Activated CD4-positive, alpha-beta memory T cell treated with anti-CD3 and anti-CD28 coated beads, Interleukin-2, amount 10 ng/mL, durations not matched to agents 7 days and 5 days (primary cell): ENCODE data around the gene HOXA3. TPM values are rescaled to one million over a fixed set of nuclear protein-coding genes. Genes with fewer than 3 reads are reported as not detected.
A peak's percentile ranks its signal among the peaks of the same experiment; 100 is the strongest.

Experiments
- CTCF ChIA-PET: fragments of 350-600 bp; sonication (Branson Sonifier 250); formaldehyde crosslinking; loops from one replicate; lab custom pipeline; 2021; ENCODE audit warnings: antibody characterized with exemption, inconsistent platforms; lab: Charles Lee
- POLR2A ChIA-PET: fragments of 350-600 bp; sonication (Branson Sonifier 250); formaldehyde crosslinking; loops from one replicate; lab custom pipeline; 2021; ENCODE audit warnings: antibody characterized with exemption; lab: Charles Lee
- DNase-seq: peaks from one replicate; pipeline ENCODE4 v3.0.0-alpha.2; 2020
- H3K27ac Mint-ChIP-seq: one replicate; pipeline ENCODE4 v1.8.0; 2021; ENCODE audit warnings: mild to moderate bottlenecking, mixed read lengths
- H3K27me3 Mint-ChIP-seq: one replicate; pipeline ENCODE4 v1.8.0; 2021; ENCODE audit warnings: mixed read lengths
- H3K36me3 Mint-ChIP-seq: one replicate; pipeline ENCODE4 v1.8.0; 2021; ENCODE audit warnings: low read depth, mixed read lengths
- H3K4me1 Mint-ChIP-seq: one replicate; pipeline ENCODE4 v1.8.0; 2021; ENCODE audit warnings: mixed read lengths
- H3K4me3 Mint-ChIP-seq: one replicate; pipeline ENCODE4 v1.8.0; 2021; ENCODE audit warnings: mild to moderate bottlenecking, mixed read lengths
- H3K9me3 Mint-ChIP-seq: one replicate; pipeline ENCODE4 v1.8.0; 2021; ENCODE audit warnings: mixed read lengths
- total RNA-seq, 2 experiments: library from RNA; stranded (reverse); gene quantifications; one replicate each; pipeline ENCODE4 v1.2.3, GENCODE V29; 2021

HOXA3 gene
- total RNA-seq, 2 experiments from 2014 or later = not detected

DNA sequence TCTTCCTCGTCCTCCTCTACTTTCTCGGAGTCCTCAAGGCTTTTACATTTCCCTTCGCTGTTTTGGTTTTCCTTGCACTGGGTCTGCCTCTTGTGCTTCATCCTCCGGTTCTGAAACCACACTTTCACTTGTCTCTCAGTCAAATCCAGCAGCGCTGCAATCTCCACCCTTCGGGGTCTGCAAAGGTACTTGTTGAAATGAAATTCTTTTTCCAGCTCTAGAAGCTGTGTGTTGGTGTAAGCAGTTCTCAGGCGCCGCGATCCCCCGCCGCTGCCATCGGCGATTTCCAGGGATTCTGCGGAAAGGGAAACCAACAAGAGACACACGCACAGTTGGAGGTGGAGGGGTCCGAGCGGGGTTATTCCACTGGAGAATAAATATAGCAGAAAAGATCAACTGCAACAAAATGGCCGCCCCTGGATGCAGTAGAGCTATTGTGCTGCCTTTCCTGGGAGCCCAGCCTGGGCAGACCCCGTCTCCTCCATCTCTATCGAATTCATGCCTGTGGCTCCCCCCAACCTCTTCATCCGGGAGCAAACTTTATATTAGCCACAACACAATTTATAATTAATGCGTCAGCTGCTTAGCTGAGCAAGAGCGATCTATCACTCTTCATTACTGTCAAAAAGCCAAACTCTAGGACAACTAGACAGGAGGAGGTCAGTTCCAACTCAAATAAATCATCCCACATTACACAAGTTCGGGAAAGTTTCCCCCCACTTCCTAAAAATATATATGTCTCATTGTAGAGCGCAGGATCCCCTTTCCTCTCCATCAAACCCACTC is 51.0 kb downstream of the HOXA3 start:
- POLR2A ChIA-PET = no interaction called here
- no peak for DNase-seq
- Mint-ChIP-seq H3K4me3 (no peak overlapping the region), H3K9me3 (no peaks in the 10 kb centered on the region), H3K4me1 (peaks cover 15% of the 10 kb centered on the region), H3K27me3 (peaks cover 72% of the 10 kb centered on the region), H3K36me3 (peaks cover 8% of the 10 kb centered on the region), H3K27ac (no peak overlapping the region)
- CTCF ChIA-PET = no interaction called here

GRCh38 chr7:27100694-27101170 is 51.7 kb downstream of the HOXA3 start:
- peaks cover 8% of the 10 kb centered on the region for H3K36me3 Mint-ChIP-seq

DNA sequence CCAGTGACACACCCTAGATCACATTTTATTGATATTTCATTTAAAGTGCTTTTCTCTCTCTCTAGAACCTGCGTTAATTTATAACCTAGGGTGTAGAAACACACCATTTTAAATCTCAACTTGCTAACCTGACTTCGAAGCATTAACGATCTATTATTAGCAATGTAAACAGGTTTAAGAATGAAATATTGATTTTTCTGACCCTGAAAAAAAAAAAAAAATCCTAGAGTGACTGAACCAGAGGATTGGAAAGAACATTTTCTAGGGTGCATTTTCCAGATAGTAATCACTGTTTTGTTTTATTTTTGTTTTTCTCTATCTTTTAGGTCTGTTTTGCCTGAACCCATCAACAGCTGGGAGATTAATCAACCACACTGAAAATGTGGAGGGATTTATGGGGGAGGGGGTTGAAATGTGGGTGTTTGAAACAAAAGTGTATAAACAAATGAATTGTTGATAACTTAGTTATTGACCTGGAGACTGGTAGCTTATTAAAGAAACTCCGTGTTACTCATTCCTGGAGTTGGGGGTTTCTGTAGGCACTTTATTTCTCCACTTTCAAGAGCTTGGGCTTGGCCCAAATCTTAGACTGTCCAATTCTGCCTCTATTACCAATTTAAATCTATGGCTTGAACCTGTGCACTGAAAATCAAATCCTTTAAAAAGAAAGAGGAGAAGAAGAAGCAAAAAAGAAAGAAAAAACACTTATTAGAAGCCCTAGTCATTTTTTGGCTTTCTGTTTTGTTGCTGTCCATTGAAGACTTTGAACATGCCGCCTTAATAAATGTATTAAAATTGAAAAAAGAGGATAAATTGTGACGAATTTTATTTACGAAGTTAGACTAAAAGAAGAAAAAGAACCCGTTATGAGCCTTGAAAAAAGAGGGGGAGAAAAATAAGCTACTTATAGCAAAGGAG is 52.7 kb downstream of the HOXA3 start:
- ChIA-PET CTCF (interaction anchor here (0.5 kb wide), 1 partner anchor 249 kb away, joined by 5 read pairs; no protein-coding TSS in a partner anchor), POLR2A (no interaction called here)
- peaks cover 8% of the 10 kb centered on the region for H3K36me3 Mint-ChIP-seq
- H3K9me3 Mint-ChIP-seq = no peaks in the 10 kb centered on the region
- no peak for DNase-seq
- peaks cover 80% of the 10 kb centered on the region for H3K27me3 Mint-ChIP-seq
- no peak overlapping the region for H3K27ac Mint-ChIP-seq
- peaks cover 25% of the 10 kb centered on the region for H3K4me1 Mint-ChIP-seq
- no peak overlapping the region for H3K4me3 Mint-ChIP-seq

More at GRCh38 chr7:27100694-27101170, 51.7 kb downstream of the HOXA3 start:
- Mint-ChIP-seq H3K4me3 (no peak overlapping the region), H3K9me3 (no peaks in the 10 kb centered on the region), H3K27ac (no peak overlapping the region), H3K4me1 (peaks cover 16% of the 10 kb centered on the region), H3K27me3 (peaks cover 73% of the 10 kb centered on the region)
- no peak for DNase-seq
- POLR2A ChIA-PET = no interaction called here
- CTCF ChIA-PET = no interaction called here

GRCh38 chr7:27098578-27099451 is 53.6 kb downstream of the HOXA3 start:
- CTCF ChIA-PET = interaction anchor here (0.5 kb wide), 2 partner anchors 22 to 248 kb away, joined by 5 read pairs; no protein-coding TSS in a partner anchor
- Mint-ChIP-seq H3K4me1 (peaks cover 26% of the 10 kb centered on the region), H3K27me3 (peaks cover 82% of the 10 kb centered on the region), H3K4me3 (no peak overlapping the region), H3K27ac (no peak overlapping the region), H3K36me3 (peaks cover 8% of the 10 kb centered on the region), H3K9me3 (no peaks in the 10 kb centered on the region)
- POLR2A ChIA-PET = no interaction called here
- no peak for DNase-seq

DNA sequence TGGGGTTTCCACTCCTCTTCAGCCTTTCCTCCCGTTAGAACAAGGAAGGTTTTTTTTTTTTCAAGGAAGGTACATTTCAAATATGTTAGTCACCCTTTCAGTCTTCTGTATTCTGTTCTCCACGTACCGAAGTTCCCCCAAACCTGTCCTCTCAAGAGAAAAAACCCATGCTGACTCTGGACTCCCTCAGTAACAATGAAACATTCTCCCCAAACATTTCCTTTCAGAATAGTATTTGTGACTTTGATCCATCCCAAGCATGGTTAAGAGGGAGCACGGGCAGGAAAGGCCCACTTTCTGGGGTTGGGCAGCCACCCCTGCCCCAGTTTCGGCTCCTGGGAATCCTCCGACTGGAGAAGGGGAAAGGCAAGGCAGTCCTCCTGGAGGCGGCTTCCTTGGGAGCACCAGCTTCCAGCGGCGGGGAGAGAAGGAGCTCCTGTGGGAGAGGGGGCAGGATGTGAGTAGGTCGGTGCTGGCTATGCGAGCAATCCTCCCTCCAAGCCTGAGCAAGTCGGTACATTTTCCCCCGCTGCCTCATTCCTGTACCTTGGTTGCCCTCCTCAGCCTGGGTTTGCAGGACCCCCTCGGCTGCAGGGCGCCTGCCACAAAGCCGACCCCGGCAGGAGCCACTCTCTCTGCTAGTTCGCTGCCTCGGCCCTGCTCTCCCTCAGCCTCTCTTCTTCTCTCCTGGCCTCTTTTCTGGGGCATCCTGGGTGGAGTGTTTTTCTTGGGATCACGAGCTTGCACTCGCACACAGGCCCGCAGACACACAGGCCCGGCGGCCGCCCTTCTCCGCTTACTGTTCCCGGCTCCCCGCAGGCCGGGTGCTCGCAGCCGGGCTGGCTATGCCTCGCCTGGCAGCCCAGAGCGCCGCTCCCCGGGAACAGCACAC is 54.5 kb downstream of the HOXA3 start:
- POLR2A ChIA-PET = no interaction called here
- Mint-ChIP-seq H3K36me3 (peaks cover 8% of the 10 kb centered on the region), H3K9me3 (no peaks in the 10 kb centered on the region), H3K4me1 (peaks cover 26% of the 10 kb centered on the region), H3K4me3 (peak overlapping the region; percentile 85), H3K27ac (no peak overlapping the region), H3K27me3 (peaks cover 80% of the 10 kb centered on the region)
- DNase-seq = no peak
- CTCF ChIA-PET = no interaction called here

DNA sequence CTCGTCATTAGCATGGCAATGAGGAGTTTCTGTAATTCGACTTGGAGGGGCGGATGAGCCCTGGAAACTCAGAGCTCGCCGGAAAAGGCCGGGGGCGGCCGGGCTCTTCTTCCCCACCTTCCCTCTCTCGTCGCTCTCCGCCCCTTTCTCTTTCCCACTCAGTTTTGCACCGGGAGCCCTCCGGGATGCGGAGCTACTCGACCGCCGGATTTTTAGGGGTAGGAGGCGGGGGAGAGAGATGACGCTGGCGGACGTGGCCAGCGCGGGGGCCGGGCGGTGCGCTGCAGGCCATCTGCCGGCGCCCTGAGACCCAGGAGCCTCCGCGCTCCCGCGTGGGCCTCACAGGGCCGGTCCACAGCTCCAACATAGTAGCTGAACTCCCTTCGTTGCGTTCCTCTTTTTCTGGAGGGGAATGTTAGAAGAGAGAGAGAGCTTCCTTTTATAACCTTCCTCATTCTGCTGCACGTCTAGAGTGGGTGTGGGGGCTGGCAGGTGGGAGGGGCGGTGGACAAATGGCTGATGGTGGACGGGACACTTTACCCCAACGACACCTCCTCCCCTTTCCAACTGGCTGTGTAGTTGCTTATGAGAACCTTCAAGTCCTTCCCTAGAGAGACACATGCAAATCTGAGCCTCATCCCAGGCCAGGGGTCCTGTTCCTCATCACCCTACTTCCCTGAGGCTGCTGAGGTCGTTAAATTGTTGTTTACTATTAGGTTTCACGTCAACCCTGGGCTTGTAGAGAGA is 55.4 kb downstream of the HOXA3 start:
- CTCF ChIA-PET = interaction anchor here (1.3 kb wide), 2 partner anchors 8 to 54 kb away, joined by 3 to 6 read pairs; no protein-coding TSS in a partner anchor
- Mint-ChIP-seq H3K4me3 (peak overlapping the region; percentile 85), H3K27ac (no peak overlapping the region), H3K4me1 (peaks cover 20% of the 10 kb centered on the region), H3K36me3 (peaks cover 8% of the 10 kb centered on the region), H3K27me3 (peaks cover 81% of the 10 kb centered on the region), H3K9me3 (no peaks in the 10 kb centered on the region)
- POLR2A ChIA-PET = interaction anchor here (0.9 to 1.0 kb wide), 2 partner anchors 232 to 234 kb away, joined by 3 to 5 read pairs; no protein-coding TSS in a partner anchor
- DNase-seq = no peak

- H3K36me3 Mint-ChIP-seq = peaks cover 4% of the 10 kb centered on the region
- CTCF ChIA-PET = interaction anchor here (1.3 kb wide), 2 partner anchors 9 to 54 kb away, joined by 3 to 6 read pairs; no protein-coding TSS in a partner anchor
- peaks cover 81% of the 10 kb centered on the region for H3K27me3 Mint-ChIP-seq
- POLR2A ChIA-PET = interaction anchor here (0.9 to 1.0 kb wide), 2 partner anchors 231 to 233 kb away, joined by 3 to 5 read pairs; no protein-coding TSS in a partner anchor
- H3K27ac Mint-ChIP-seq = peak within 1 kb of the TSS; percentile 70
- H3K4me3 Mint-ChIP-seq = peak within 1 kb of the TSS; percentile 85
- no peaks in the 10 kb centered on the region for H3K9me3 Mint-ChIP-seq
- peaks cover 20% of the 10 kb centered on the region for H3K4me1 Mint-ChIP-seq
- peak; percentile 78 for DNase-seq
Measured at GRCh38 chr7:27095897-27096767, 56.3 kb downstream of the HOXA3 start, which contains the start of gene HOXA1. HOXA1 (minus strand) TSS chr7:27096000; CDS start chr7:27095912, 88 bp downstream.

DNA sequence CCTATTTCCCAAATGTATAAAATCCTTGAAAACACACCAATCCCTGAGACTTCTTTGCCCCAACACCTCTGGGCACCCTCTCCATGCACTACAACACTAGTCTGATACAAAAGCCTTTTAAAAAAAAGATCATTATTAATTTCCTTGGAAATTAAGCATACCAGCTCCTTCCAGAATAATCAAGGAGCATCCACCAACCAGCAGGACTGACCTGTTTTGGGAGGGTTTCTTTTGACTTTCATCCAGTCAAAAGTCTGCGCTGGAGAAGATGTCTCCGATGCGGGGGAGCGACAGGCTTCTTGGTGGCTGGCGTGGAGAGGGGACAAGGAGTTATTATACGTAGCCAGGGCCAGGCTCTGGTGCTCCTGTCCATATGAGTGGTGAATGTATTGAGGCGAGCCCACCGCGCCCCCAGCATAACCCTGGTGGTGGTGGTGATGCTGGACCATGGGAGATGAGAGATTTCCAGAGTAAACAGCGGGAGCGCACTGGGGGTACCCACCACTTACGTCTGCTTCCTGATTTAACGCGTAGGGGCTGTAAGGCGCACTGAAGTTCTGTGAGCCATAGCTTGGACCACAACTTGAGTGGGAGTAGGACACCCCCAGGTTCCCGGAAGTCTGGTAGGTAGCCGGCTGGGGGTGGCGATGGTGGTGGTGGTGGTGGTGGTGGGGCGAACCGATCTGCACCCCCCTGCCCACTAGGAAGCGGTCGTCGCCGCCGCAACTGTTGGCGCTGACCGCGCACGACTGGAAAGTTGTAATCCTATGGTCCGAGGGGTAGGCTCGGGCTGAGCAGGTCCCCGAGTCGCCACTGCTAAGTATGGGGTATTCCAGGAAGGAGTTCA is 57.1 kb downstream of the HOXA3 start:
- H3K9me3 Mint-ChIP-seq = no peaks in the 10 kb centered on the region

DNA sequence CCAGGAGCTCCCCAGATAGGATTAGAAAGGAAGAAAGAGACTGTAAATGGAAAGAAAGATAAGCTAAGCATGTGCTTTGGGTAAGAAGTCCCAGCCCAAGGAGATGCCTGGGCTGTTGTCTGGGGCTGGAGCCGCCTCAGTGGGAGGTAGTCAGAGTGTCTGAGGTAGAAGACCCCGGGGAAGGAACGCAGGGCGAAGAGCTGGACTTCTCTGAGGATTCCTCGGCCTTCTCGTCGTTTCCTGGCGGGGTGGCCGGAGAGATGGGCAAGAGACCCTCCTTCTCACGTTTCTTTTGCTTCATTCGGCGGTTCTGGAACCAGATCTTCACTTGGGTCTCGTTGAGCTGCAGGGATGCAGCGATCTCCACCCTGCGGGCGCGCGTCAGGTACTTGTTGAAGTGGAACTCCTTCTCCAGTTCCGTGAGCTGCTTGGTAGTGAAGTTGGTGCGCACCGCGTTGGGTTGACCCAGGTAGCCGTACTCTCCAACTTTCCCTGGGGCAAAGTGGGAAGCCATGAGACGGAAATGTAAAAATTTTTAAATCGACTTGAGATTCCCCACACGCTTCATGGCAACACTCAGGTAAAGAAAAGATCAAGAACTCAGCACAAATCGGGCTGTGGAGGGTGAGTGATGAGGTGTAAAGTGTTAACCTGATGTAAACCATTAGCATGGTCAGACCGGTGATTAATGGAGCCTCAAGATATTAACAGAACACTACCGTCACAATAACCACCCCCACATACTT is 57.9 kb downstream of the HOXA3 start:
- Mint-ChIP-seq H3K27ac (no peak overlapping the region), H3K9me3 (no peaks in the 10 kb centered on the region), H3K4me3 (peak overlapping the region; percentile 85), H3K36me3 (no peaks in the 10 kb centered on the region), H3K27me3 (peaks cover 84% of the 10 kb centered on the region), H3K4me1 (peaks cover 20% of the 10 kb centered on the region)
- no peak for DNase-seq
- CTCF ChIA-PET = interaction anchor here (1.3 kb wide), 1 partner anchor 56 kb away, joined by 4 read pairs; no protein-coding TSS in a partner anchor
- POLR2A ChIA-PET = no interaction called here

More for the DNA sequence above, 57.1 kb downstream of the HOXA3 start:
- Mint-ChIP-seq H3K27me3 (peaks cover 81% of the 10 kb centered on the region), H3K36me3 (peaks cover under 1% of the 10 kb centered on the region), H3K27ac (peak overlapping the region; percentile 70), H3K4me3 (peak overlapping the region; percentile 85), H3K4me1 (peaks cover 20% of the 10 kb centered on the region)
- DNase-seq = peak; percentile 18
- ChIA-PET POLR2A (no interaction called here), CTCF (interaction anchor here (1.3 kb wide), 1 partner anchor 55 kb away, joined by 4 read pairs; no protein-coding TSS in a partner anchor)
